Measurements from ENCODE around the gene AMPH.
"Not testable (repeated sequence)": the region's sequence is repeated elsewhere in the genome, so short reads cannot be mapped to it uniquely, and the experiment has no call there.

Gene AMPH

DNA sequence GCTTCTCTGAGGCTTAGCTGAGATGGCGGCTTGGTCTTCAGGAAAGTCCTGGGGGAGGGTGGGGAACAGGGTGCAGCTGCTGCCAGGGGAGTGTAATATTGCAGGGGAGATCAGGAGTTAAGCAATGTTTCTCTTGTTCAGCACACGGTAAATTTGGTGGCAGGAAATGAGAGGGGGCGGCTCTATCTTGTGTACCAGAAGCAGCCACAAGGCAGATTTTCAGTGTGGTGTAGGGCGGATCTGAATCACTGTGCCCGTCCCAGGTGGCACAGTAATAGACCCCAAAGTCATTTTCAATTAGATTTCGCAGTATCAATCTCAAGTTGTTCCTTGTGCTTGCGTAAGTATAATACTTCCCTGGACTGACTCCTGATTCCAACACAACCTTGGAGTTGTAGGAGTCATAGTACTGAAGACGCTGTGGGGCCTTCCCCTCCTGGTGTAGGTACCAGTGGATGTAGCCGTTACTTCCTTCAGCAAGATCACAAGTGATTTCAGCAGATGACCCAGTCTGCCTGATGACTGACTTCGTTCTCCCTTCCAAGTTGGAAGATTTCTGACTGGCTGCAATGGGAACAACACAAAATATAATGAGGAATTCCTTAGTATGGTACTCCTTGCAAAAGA is 268.4 kb downstream of the AMPH start:
- peak; percentile 66 to 96 (median 94) for DNase-seq
- H3K36me3 ChIP-seq (ENCODE audit: control insufficient read depth in 4 of 4, insufficient read depth in 4 of 4, low read length in 3 of 4); H3K27me3 ChIP-seq (replicated peaks in 2 of 5; ENCODE audit: control insufficient read depth in 4 of 5, insufficient read depth in 5 of 5, low read length in 4 of 5); POLR2A ChIA-PET; H3K9me3 ChIP-seq (ENCODE audit: control extremely low read depth in 1 of 5, control insufficient read depth in 4 of 5, insufficient read depth in 2 of 5, low read depth in 1 of 5, low read length in 4 of 5): not testable (repeated sequence)
- peaks cover 6 to 58% (median 53%) of the 10 kb centered on the region in 4 experiments for H3K4me1 ChIP-seq (ENCODE audit: control extremely low read depth in 1 of 4, control insufficient read depth in 4 of 4, insufficient read depth in 4 of 4, low read length in 3 of 4)
- CTCF ChIA-PET: interaction anchor here (0.7 to 8.6 kb wide), 6 partner anchors 20 to 148 kb away, joined by 3 to 82 read pairs (median 6); no protein-coding TSS in a partner anchor
- H3K27ac ChIP-seq (ENCODE audit: insufficient read depth in 1 of 2, low read depth in 1 of 2, low read length in 2 of 2, poor library complexity in 1 of 2, severe bottlenecking in 2 of 2): peak overlapping the region in 1 of 2 experiments; percentile 56
- 24% methylated on average over 6 of the region's 10 CpGs for WGBS (ENCODE audit: insufficient coverage)
- peak overlapping the region in 2 of 7 experiments; percentile 30 to 56 for H3K4me3 ChIP-seq (ENCODE audit: control insufficient read depth in 1 of 7, extremely low read depth in 1 of 7, insufficient read depth in 4 of 7, low read depth in 2 of 7, low read length in 6 of 7)

DNA sequence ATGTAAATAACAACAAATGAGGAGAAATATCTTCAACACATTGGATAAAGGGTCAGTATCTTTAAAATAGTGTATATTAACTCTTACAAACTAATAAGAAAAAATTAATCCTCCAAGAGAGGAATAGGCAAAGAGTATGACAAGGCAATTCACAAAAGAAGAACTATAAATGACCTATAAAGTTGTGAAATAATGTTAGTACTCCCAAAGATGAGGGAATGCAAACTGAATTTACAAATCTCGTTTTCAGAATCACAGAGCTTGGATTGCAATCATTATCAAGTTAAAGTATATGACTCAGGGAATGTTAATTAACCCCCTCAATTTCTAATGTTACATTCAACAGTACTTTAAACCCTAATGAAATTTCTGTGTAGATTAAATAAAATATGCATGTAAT is 270.4 kb downstream of the AMPH start:
- CTCF ChIA-PET: interaction anchor here (0.6 to 2.9 kb wide), 6 partner anchors 9 to 145 kb away, joined by 3 to 20 read pairs (median 4); no protein-coding TSS in a partner anchor
- H3K9me3 ChIP-seq (ENCODE audit: control extremely low read depth in 1 of 5, control insufficient read depth in 4 of 5, insufficient read depth in 2 of 5, low read depth in 1 of 5, low read length in 4 of 5): no peaks in the 10 kb centered on the region
- H3K27ac ChIP-seq (ENCODE audit: insufficient read depth in 1 of 2, low read depth in 1 of 2, low read length in 2 of 2, poor library complexity in 1 of 2, severe bottlenecking in 2 of 2): no peak overlapping the region
- no CpG with 5 or more reads among the region's 1 CpG for WGBS (ENCODE audit: insufficient coverage)
- H3K27me3 ChIP-seq (replicated peaks in 2 of 5; ENCODE audit: control insufficient read depth in 4 of 5, insufficient read depth in 5 of 5, low read length in 4 of 5): no peaks in the 10 kb centered on the region
- DNase-seq: peak in 2 of 3 donors; percentile 28 to 44
- peak overlapping the region in 1 of 7 experiments; percentile 66 for H3K4me3 ChIP-seq (ENCODE audit: control insufficient read depth in 1 of 7, extremely low read depth in 1 of 7, insufficient read depth in 4 of 7, low read depth in 2 of 7, low read length in 6 of 7)
- peaks cover 6 to 60% (median 48%) of the 10 kb centered on the region in 4 experiments for H3K4me1 ChIP-seq (ENCODE audit: control extremely low read depth in 1 of 4, control insufficient read depth in 4 of 4, insufficient read depth in 4 of 4, low read length in 3 of 4)
- POLR2A ChIA-PET: no interaction called here
- H3K36me3 ChIP-seq (ENCODE audit: control insufficient read depth in 4 of 4, insufficient read depth in 4 of 4, low read length in 3 of 4): no peaks in the 10 kb centered on the region

DNA sequence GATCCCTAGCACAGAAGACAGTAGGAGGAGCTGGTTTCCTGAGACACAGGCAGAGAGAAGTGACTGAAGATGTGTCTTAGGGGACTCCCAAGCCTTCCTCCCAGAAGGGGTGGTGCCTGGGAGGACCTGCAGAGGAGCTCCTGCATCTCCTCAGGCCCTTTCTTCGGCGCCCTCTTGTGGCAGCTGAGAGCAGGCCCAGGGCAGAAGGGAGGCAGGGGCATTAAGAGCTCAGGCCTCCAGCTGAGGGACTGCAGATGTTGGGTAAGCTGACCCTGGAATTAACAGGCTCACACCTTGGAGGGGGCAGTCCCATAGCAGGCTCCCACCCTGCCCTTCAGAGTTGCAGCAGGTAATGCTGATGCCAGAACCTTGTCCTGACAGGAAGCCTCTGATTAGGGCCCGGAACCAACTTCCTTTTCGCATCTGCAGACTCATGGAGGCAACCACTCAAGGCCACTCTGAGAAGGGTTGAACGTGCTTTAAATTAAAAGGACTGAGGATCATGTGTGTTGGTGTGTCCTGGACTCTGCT is 272.0 kb downstream of the AMPH start:
- H3K36me3 ChIP-seq (ENCODE audit: control insufficient read depth in 4 of 4, insufficient read depth in 4 of 4, low read length in 3 of 4); H3K27me3 ChIP-seq (replicated peaks in 2 of 5; ENCODE audit: control insufficient read depth in 4 of 5, insufficient read depth in 5 of 5, low read length in 4 of 5); H3K9me3 ChIP-seq (ENCODE audit: control extremely low read depth in 1 of 5, control insufficient read depth in 4 of 5, insufficient read depth in 2 of 5, low read depth in 1 of 5, low read length in 4 of 5); H3K27ac ChIP-seq (ENCODE audit: insufficient read depth in 1 of 2, low read depth in 1 of 2, low read length in 2 of 2, poor library complexity in 1 of 2, severe bottlenecking in 2 of 2): not testable (repeated sequence)
- peak in 2 of 3 donors; percentile 39 to 59 for DNase-seq
- CTCF ChIA-PET: interaction anchor here (0.6 to 2.5 kb wide), 11 partner anchors 9 to 143 kb away, joined by 3 to 25 read pairs (median 4); no protein-coding TSS in a partner anchor
- H3K4me1 ChIP-seq (ENCODE audit: control extremely low read depth in 1 of 4, control insufficient read depth in 4 of 4, insufficient read depth in 4 of 4, low read length in 3 of 4): peaks cover 6 to 62% (median 49%) of the 10 kb centered on the region in 4 experiments
- WGBS (ENCODE audit: insufficient coverage): 7% methylated on average over 2 of the region's 5 CpGs
- POLR2A ChIA-PET: interaction anchor here (1.2 kb wide), 1 partner anchor 11 kb away, joined by 3 read pairs; no protein-coding TSS in a partner anchor
- H3K4me3 ChIP-seq (ENCODE audit: control insufficient read depth in 1 of 7, extremely low read depth in 1 of 7, insufficient read depth in 4 of 7, low read depth in 2 of 7, low read length in 6 of 7): peak overlapping the region in 3 of 7 experiments; percentile 8 to 66 (median 52)

DNA sequence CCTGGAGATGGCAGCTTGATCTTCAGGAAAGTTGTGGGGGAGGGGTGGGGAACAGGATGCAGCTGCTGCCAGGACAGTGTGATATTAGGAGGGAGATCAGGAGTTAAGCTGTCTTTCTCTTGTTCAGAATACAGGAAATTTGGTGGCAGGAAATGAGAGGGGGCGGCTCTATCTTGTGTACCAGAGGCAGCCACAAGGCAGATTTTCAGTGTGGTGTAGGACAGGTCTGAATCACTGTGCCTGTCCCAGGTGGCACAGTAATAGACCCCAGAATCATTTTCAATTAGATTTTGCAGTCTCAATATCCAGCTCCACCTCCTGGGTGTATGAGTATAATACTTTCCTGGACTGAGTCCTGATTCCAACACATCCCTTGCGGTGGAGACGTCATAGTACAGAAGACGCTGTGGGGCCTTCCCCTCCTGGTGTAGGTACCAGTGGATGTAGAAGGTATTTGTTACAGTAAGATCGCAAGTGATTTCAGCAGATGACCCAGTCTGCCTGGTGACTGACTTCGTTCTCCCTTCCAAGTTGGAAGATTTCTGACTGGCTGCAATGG is 272.8 kb downstream of the AMPH start:
- DNase-seq: peak in 2 of 3 donors; percentile 38 to 63
- not testable (repeated sequence) for H3K27me3 ChIP-seq (replicated peaks in 2 of 5; ENCODE audit: control insufficient read depth in 4 of 5, insufficient read depth in 5 of 5, low read length in 4 of 5); H3K9me3 ChIP-seq (ENCODE audit: control extremely low read depth in 1 of 5, control insufficient read depth in 4 of 5, insufficient read depth in 2 of 5, low read depth in 1 of 5, low read length in 4 of 5); H3K36me3 ChIP-seq (ENCODE audit: control insufficient read depth in 4 of 4, insufficient read depth in 4 of 4, low read length in 3 of 4); H3K27ac ChIP-seq (ENCODE audit: insufficient read depth in 1 of 2, low read depth in 1 of 2, low read length in 2 of 2, poor library complexity in 1 of 2, severe bottlenecking in 2 of 2)
- Histone ChIP-seq H3K4me1 (ENCODE audit: control extremely low read depth in 1 of 4, control insufficient read depth in 4 of 4, insufficient read depth in 4 of 4, low read length in 3 of 4) (peaks cover 6 to 63% (median 47%) of the 10 kb centered on the region in 4 experiments), H3K4me3 (ENCODE audit: control insufficient read depth in 1 of 7, extremely low read depth in 1 of 7, insufficient read depth in 4 of 7, low read depth in 2 of 7, low read length in 6 of 7) (peak overlapping the region in 2 of 7 experiments; percentile 20 to 66)
- CTCF ChIA-PET: interaction anchor here (0.6 to 2.5 kb wide), 11 partner anchors 10 to 142 kb away, joined by 3 to 25 read pairs (median 4); no protein-coding TSS in a partner anchor
- POLR2A ChIA-PET: interaction anchor here (1.2 kb wide), 1 partner anchor 11 kb away, joined by 3 read pairs; no protein-coding TSS in a partner anchor
- no CpG with 5 or more reads among the region's 6 CpGs for WGBS (ENCODE audit: insufficient coverage)

DNA sequence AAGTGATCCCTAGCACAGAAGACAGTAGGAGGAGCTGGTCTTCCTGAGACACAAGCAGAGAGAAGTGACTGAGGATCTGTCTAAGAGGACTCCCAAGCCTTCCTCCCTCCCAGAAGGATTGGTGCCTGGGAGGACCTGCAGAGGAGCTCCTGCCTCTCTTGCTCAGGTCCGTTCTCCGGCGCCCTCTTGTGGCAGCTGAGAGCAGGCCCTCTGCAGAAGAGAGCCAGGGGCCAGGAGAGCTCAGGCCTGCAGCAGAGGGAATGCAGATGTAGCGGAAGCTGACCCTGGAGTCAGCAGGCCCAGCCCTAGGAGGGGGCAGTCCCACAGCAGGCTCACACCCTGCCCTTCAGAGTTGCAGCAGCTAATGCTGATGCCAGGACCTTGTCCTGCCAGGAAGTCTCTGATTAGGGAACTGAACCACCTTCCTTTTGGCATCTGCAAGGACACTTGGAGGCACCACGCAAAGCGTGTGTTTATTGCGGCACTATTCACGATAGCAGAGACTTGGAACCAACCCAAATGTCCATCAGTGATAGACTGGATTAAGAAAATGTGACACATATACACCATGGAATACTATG is 276.8 kb downstream of the AMPH start:
- H3K4me1 ChIP-seq (ENCODE audit: control extremely low read depth in 1 of 4, control insufficient read depth in 4 of 4, insufficient read depth in 4 of 4, low read length in 3 of 4): peaks cover 3 to 58% (median 28%) of the 10 kb centered on the region in 4 experiments
- H3K36me3 ChIP-seq (ENCODE audit: control insufficient read depth in 4 of 4, insufficient read depth in 4 of 4, low read length in 3 of 4); H3K9me3 ChIP-seq (ENCODE audit: control extremely low read depth in 1 of 5, control insufficient read depth in 4 of 5, insufficient read depth in 2 of 5, low read depth in 1 of 5, low read length in 4 of 5); H3K27me3 ChIP-seq (replicated peaks in 2 of 5; ENCODE audit: control insufficient read depth in 4 of 5, insufficient read depth in 5 of 5, low read length in 4 of 5); POLR2A ChIA-PET; H3K27ac ChIP-seq (ENCODE audit: insufficient read depth in 1 of 2, low read depth in 1 of 2, low read length in 2 of 2, poor library complexity in 1 of 2, severe bottlenecking in 2 of 2); H3K4me3 ChIP-seq (ENCODE audit: control insufficient read depth in 1 of 7, extremely low read depth in 1 of 7, insufficient read depth in 4 of 7, low read depth in 2 of 7, low read length in 6 of 7): not testable (repeated sequence)
- 41% methylated on average over 3 of the region's 8 CpGs for WGBS (ENCODE audit: insufficient coverage)
- peak in 1 of 3 donors; percentile 48 for DNase-seq
- CTCF ChIA-PET: interaction anchor here (1.0 to 1.6 kb wide), 3 partner anchors 14 to 138 kb away, joined by 3 to 5 read pairs (median 4); no protein-coding TSS in a partner anchor

DNA sequence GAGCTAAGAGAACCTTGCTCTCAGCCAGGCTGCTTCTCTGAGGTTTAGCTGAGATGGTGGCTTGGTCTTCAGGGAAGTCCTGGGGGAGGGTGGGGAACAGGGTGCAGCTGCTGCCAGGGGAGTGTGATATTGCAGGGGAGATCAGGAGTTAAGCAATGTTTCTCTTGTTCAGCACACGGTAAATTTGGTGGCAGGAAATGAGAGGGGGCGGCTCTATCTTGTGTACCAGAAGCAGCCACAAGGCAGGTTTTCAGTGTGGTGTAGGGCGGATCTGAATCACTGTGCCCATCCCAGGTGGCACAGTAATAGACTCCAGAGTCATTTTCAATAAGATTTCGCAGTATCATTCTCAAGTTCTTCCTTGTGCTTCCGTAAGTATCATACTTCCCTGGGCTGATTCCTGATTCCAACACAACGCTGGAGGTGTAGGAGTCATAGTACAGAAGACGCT is 277.7 kb downstream of the AMPH start:
- H3K4me3 ChIP-seq (ENCODE audit: control insufficient read depth in 1 of 7, extremely low read depth in 1 of 7, insufficient read depth in 4 of 7, low read depth in 2 of 7, low read length in 6 of 7): peak overlapping the region in 1 of 7 experiments; percentile 19
- H3K27ac ChIP-seq (ENCODE audit: insufficient read depth in 1 of 2, low read depth in 1 of 2, low read length in 2 of 2, poor library complexity in 1 of 2, severe bottlenecking in 2 of 2); H3K27me3 ChIP-seq (replicated peaks in 2 of 5; ENCODE audit: control insufficient read depth in 4 of 5, insufficient read depth in 5 of 5, low read length in 4 of 5); H3K36me3 ChIP-seq (ENCODE audit: control insufficient read depth in 4 of 4, insufficient read depth in 4 of 4, low read length in 3 of 4); H3K9me3 ChIP-seq (ENCODE audit: control extremely low read depth in 1 of 5, control insufficient read depth in 4 of 5, insufficient read depth in 2 of 5, low read depth in 1 of 5, low read length in 4 of 5); POLR2A ChIA-PET: not testable (repeated sequence)
- peaks cover 1 to 53% (median 23%) of the 10 kb centered on the region in 4 experiments for H3K4me1 ChIP-seq (ENCODE audit: control extremely low read depth in 1 of 4, control insufficient read depth in 4 of 4, insufficient read depth in 4 of 4, low read length in 3 of 4)
- 60% methylated on average over 1 of the region's 7 CpGs for WGBS (ENCODE audit: insufficient coverage)
- peak in 2 of 3 donors; percentile 81 to 91 for DNase-seq
- CTCF ChIA-PET: interaction anchor here (1.0 to 1.6 kb wide), 2 partner anchors 15 to 29 kb away, joined by 3 to 5 read pairs; no protein-coding TSS in a partner anchor

All from common myeloid progenitor, CD34-positive (primary cell).